ENCODE measurements around the gene TMEM220.

Gene TMEM220

GRCh38 chr17:10752696-10753095, 22.9 kb upstream of the TMEM220 start:
- Histone ChIP-seq H3K9me3 (ENCODE audit: control insufficient read depth, insufficient read depth, low read length) (no peaks in the 10 kb centered on the region), H3K4me1 (ENCODE audit: control insufficient read depth, insufficient read depth, low read length) (peaks cover 21% of the 10 kb centered on the region), H3K27me3 (ENCODE audit: control insufficient read depth, insufficient read depth, low read length) (no peaks in the 10 kb centered on the region), H3K9ac (ENCODE audit: low read depth, low read length) (no peak overlapping the region), H3K4me3 (ENCODE audit: low read depth, low read length) (no peak overlapping the region), H3K36me3 (ENCODE audit: control insufficient read depth, insufficient read depth, low read length) (no peaks in the 10 kb centered on the region)

- Histone ChIP-seq H3K27me3 (ENCODE audit: control insufficient read depth, insufficient read depth, low read length) (no peaks in the 10 kb centered on the region), H3K4me3 (ENCODE audit: low read depth, low read length) (no peak overlapping the region), H3K4me1 (ENCODE audit: control insufficient read depth, insufficient read depth, low read length) (peaks cover 19% of the 10 kb centered on the region), H3K9me3 (ENCODE audit: control insufficient read depth, insufficient read depth, low read length) (no peaks in the 10 kb centered on the region), H3K9ac (ENCODE audit: low read depth, low read length) (no peak overlapping the region), H3K36me3 (ENCODE audit: control insufficient read depth, insufficient read depth, low read length) (no peaks in the 10 kb centered on the region)
These were observed 21.7 kb upstream of the TMEM220 start for GRCh38 chr17:10751563-10751962.

- Histone ChIP-seq H3K27me3 (ENCODE audit: control insufficient read depth, insufficient read depth, low read length) (no peaks in the 10 kb centered on the region), H3K4me1 (ENCODE audit: control insufficient read depth, insufficient read depth, low read length) (peaks cover 5% of the 10 kb centered on the region), H3K36me3 (ENCODE audit: control insufficient read depth, insufficient read depth, low read length) (no peaks in the 10 kb centered on the region), H3K9ac (ENCODE audit: low read depth, low read length) (no peak overlapping the region), H3K4me3 (ENCODE audit: low read depth, low read length) (no peak overlapping the region), H3K9me3 (ENCODE audit: control insufficient read depth, insufficient read depth, low read length) (no peaks in the 10 kb centered on the region)
These were observed 20.4 kb upstream of the TMEM220 start for GRCh38 chr17:10750210-10750609.

GRCh38 chr17:10748531-10749181, 18.8 kb upstream of the TMEM220 start:
- Histone ChIP-seq H3K4me3 (ENCODE audit: low read depth, low read length) (no peak overlapping the region), H3K27me3 (ENCODE audit: control insufficient read depth, insufficient read depth, low read length) (no peaks in the 10 kb centered on the region), H3K36me3 (ENCODE audit: control insufficient read depth, insufficient read depth, low read length) (no peaks in the 10 kb centered on the region), H3K4me1 (ENCODE audit: control insufficient read depth, insufficient read depth, low read length) (peaks cover 5% of the 10 kb centered on the region), H3K9ac (ENCODE audit: low read depth, low read length) (no peak overlapping the region), H3K9me3 (ENCODE audit: control insufficient read depth, insufficient read depth, low read length) (no peaks in the 10 kb centered on the region)

- Histone ChIP-seq H3K27me3 (ENCODE audit: control insufficient read depth, insufficient read depth, low read length) (no peaks in the 10 kb centered on the region), H3K4me1 (ENCODE audit: control insufficient read depth, insufficient read depth, low read length) (peaks cover 5% of the 10 kb centered on the region), H3K9me3 (ENCODE audit: control insufficient read depth, insufficient read depth, low read length) (no peaks in the 10 kb centered on the region), H3K4me3 (ENCODE audit: low read depth, low read length) (no peak overlapping the region), H3K9ac (ENCODE audit: low read depth, low read length) (no peak overlapping the region), H3K36me3 (ENCODE audit: control insufficient read depth, insufficient read depth, low read length) (no peaks in the 10 kb centered on the region)
These were observed 15.4 kb upstream of the TMEM220 start for GRCh38 chr17:10745231-10745630.

- Histone ChIP-seq H3K4me1 (ENCODE audit: control insufficient read depth, insufficient read depth, low read length) (peaks cover 5% of the 10 kb centered on the region), H3K27me3 (ENCODE audit: control insufficient read depth, insufficient read depth, low read length) (no peaks in the 10 kb centered on the region), H3K36me3 (ENCODE audit: control insufficient read depth, insufficient read depth, low read length) (no peaks in the 10 kb centered on the region), H3K9me3 (ENCODE audit: control insufficient read depth, insufficient read depth, low read length) (no peaks in the 10 kb centered on the region), H3K4me3 (ENCODE audit: low read depth, low read length) (no peak overlapping the region), H3K9ac (ENCODE audit: low read depth, low read length) (no peak overlapping the region)
These were observed 14.7 kb upstream of the TMEM220 start for GRCh38 chr17:10744501-10745000.

- Histone ChIP-seq H3K36me3 (ENCODE audit: control insufficient read depth, insufficient read depth, low read length) (no peaks in the 10 kb centered on the region), H3K4me1 (ENCODE audit: control insufficient read depth, insufficient read depth, low read length) (peaks cover 3% of the 10 kb centered on the region), H3K9ac (ENCODE audit: low read depth, low read length) (no peak overlapping the region), H3K4me3 (ENCODE audit: low read depth, low read length) (no peak overlapping the region), H3K27me3 (ENCODE audit: control insufficient read depth, insufficient read depth, low read length) (no peaks in the 10 kb centered on the region), H3K9me3 (ENCODE audit: control insufficient read depth, insufficient read depth, low read length) (no peaks in the 10 kb centered on the region)
These were observed 13.6 kb upstream of the TMEM220 start for GRCh38 chr17:10743316-10744009.

- Histone ChIP-seq H3K4me3 (ENCODE audit: low read depth, low read length) (no peak overlapping the region), H3K27me3 (ENCODE audit: control insufficient read depth, insufficient read depth, low read length) (no peaks in the 10 kb centered on the region), H3K4me1 (ENCODE audit: control insufficient read depth, insufficient read depth, low read length) (no peaks in the 10 kb centered on the region), H3K36me3 (ENCODE audit: control insufficient read depth, insufficient read depth, low read length) (no peaks in the 10 kb centered on the region), H3K9me3 (ENCODE audit: control insufficient read depth, insufficient read depth, low read length) (no peaks in the 10 kb centered on the region), H3K9ac (ENCODE audit: low read depth, low read length) (no peak overlapping the region)
These were observed 12.6 kb upstream of the TMEM220 start for GRCh38 chr17:10742431-10742830.

GRCh38 chr17:10741416-10742135, 11.8 kb upstream of the TMEM220 start:
- no peaks in the 10 kb centered on the region for H3K36me3 ChIP-seq (ENCODE audit: control insufficient read depth, insufficient read depth, low read length)

GRCh38 chr17:10739386-10739785, 9.6 kb upstream of the TMEM220 start:
- no peaks in the 10 kb centered on the region for H3K36me3 ChIP-seq (ENCODE audit: control insufficient read depth, insufficient read depth, low read length)
- H3K9ac ChIP-seq (ENCODE audit: low read depth, low read length), result no peak overlapping the region
- H3K4me1 ChIP-seq (ENCODE audit: control insufficient read depth, insufficient read depth, low read length), result no peaks in the 10 kb centered on the region
- H3K27me3 ChIP-seq (ENCODE audit: control insufficient read depth, insufficient read depth, low read length), result no peaks in the 10 kb centered on the region
- no peaks in the 10 kb centered on the region for H3K9me3 ChIP-seq (ENCODE audit: control insufficient read depth, insufficient read depth, low read length)
- no peak overlapping the region for H3K4me3 ChIP-seq (ENCODE audit: low read depth, low read length)

More at GRCh38 chr17:10741416-10742135, 11.8 kb upstream of the TMEM220 start:
- Histone ChIP-seq H3K27me3 (ENCODE audit: control insufficient read depth, insufficient read depth, low read length) (no peaks in the 10 kb centered on the region), H3K9ac (ENCODE audit: low read depth, low read length) (no peak overlapping the region), H3K9me3 (ENCODE audit: control insufficient read depth, insufficient read depth, low read length) (no peaks in the 10 kb centered on the region), H3K4me1 (ENCODE audit: control insufficient read depth, insufficient read depth, low read length) (no peaks in the 10 kb centered on the region), H3K4me3 (ENCODE audit: low read depth, low read length) (no peak overlapping the region)

- no peak overlapping the region for H3K4me3 ChIP-seq (ENCODE audit: low read depth, low read length)
- no peaks in the 10 kb centered on the region for H3K4me1 ChIP-seq (ENCODE audit: control insufficient read depth, insufficient read depth, low read length)
- H3K27me3 ChIP-seq (ENCODE audit: control insufficient read depth, insufficient read depth, low read length), result no peaks in the 10 kb centered on the region
- H3K9me3 ChIP-seq (ENCODE audit: control insufficient read depth, insufficient read depth, low read length), result no peaks in the 10 kb centered on the region
- H3K36me3 ChIP-seq (ENCODE audit: control insufficient read depth, insufficient read depth, low read length), result no peaks in the 10 kb centered on the region
- no peak overlapping the region for H3K9ac ChIP-seq (ENCODE audit: low read depth, low read length)
These were observed 8.9 kb upstream of the TMEM220 start for GRCh38 chr17:10738521-10739258.
